HCEC 1CT (cell line): ENCODE results near the gene SNAP29.
"Not testable (repeated sequence)": the region's sequence is repeated elsewhere in the genome, so short reads cannot be mapped to it uniquely, and the experiment has no call there.

Experiments used
- DNase-seq: peaks from one replicate; pipeline ENCODE4 v3.0.0-alpha.2; 2017

The SNAP29 gene

DNA sequence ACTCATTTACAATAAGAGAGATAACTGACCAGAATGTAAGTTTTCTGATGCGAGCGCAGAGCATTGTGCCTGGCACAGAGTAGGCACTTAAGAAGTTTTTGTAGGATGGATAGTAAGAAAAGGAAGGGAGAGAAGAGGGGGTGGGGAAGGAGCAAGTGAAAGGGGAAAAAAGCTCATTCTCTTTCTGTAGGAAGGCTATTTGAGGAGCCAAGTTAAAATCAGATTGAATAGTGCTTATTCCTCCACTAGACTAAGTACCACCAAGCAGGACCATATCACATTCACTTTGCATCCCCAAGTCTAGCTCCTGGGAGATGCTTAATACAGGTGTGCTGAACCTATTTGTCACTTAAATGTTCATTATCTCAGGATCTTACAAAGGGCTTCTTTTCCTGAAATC is 44.3 kb downstream of the SNAP29 start:
- DNase-seq, result no peak

DNA sequence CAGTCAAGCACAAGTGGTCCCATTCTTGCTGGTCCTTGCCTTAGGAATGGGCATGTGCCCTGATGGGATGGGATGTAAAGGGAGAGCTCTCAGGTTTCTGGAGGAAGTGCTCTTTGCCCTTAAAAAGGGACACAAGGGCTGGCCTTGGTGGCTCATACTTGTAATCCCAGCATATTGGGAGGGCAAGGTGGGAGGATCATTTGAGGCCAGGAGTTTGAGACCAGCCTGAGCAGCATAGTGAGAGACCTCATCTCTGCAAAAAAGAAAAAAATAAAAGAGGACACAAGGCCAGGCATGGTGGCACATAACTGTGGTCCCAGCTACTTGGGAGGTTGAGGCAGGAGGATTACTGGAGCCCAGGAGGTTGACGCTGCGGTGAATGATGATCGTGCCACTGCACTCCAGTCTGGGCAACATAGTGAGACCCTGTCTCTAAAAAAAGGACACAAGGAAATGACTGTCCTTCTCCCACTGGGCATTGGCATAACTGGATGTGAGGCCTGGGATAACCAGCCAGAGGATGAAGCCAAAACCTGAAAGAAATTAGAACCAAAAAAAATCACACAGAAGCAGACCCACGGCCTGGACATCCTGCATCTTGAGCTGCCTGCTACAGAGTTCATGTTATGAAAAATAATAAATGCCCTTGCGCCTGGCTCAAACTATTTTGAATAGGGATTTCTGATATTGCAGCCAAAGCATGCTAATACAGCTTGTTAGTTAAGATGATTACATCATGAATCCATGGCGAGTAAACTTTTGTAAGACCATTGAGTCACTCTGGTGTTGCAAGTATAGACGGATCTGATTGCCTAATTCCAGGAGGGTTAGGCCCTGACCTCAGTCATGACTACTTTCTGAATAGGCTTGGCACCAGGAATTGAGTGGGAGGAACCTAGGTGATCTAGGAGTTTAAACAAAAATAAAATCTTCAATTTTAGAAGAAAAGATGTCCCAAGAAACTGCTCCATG is 45.5 kb downstream of the SNAP29 start:
- DNase-seq, result peak; percentile 99

DNA sequence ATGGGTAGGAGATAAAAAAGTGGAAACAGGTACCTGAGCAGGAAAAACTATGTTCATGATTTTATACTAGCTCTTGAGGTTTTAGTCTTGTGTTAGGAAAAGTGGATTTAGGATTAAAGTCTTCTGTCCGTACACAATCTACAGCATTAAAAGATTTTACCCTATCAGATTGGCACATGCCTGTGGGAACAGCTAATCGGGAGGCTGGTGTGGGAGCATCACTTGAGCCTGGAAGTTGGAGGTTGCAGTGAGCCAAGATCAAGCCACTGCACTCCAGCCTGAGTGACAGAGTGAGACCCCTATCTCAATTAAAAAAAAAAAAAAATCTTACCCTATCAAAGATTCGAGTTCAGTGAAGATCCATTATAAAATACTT is 46.2 kb downstream of the SNAP29 start:
- DNase-seq, result no peak

DNA sequence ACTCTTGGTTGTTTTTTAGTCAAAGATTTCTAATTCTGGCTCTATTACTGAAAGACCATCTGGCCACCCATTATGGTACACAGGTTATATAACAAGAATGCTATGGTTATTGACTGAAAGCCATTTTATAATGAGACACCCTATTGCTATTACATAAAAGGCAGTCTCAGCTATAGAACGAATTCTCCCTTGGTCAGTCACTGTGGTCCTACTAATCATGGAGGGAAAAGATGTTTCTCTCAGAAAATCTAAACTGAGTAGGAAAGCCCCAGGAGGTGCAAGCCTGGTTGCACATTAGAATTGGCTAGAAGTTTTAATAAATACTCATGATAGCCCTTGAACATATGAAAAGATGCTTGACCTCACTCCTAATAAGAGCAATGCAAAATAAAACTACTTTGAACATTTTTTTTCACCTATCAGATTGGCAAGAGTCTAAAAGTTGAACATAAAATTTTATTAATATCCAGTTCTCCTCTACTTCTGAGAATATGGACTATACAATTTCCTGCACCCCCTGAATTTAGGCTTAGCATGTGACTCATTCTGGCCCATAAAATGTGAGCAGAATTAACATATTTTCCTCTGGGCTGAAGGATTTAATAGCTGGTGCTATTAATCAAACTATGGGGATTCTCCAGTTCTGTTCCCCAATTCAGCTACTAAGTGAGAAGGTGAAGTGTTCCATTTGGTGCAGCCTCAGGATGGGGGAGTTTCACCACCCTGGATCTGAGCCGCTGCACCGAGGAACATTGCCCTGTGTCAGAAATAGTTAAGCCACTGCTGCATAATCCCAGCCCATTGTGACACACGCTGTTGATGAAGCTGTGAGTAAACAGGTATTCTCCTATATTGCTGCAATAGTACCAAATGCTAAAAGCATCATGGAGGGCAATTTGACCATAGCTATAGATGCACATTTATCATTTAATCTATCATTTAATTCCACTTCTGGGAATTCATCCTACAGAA is 46.9 kb downstream of the SNAP29 start:
- DNase-seq, result peak; percentile 53

DNA sequence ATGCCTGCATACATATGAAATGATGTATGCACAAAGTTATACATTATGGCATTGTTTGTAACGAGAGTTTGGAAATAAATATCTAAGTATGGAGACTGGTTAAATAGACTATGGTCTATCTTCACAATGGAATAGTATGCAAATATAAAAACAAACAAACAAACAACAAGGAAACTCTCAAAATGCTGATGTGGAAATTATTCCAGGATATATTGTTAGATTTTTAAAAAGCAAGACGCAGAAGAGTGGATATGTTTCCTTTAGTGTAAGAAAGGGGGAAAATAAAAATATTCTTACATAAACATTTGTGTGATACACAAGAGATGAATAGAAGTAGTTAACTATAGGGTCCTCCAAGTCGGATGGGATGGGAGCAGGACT is 47.6 kb downstream of the SNAP29 start:
- no peak for DNase-seq

DNA sequence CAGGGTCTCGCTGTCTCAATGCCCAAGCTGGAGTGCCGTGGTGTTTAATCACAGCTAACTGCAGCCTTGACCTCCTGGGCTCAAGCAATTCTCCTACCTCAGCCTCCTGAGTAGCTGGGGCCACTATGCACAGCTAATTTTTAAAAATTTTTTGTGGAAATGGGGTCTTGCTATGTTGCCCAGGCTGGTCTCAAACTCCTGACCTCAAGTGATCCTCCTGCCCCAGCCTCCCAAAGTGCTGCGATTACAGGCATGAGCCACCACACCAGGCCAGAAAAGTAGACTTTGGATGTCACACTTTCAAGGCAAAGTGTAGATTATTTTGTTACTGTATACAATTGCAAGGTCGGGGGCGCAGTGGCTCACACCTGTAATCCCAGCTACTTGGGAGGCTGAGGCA is 49.9 kb downstream of the SNAP29 start:
- not testable (repeated sequence) for DNase-seq

DNA sequence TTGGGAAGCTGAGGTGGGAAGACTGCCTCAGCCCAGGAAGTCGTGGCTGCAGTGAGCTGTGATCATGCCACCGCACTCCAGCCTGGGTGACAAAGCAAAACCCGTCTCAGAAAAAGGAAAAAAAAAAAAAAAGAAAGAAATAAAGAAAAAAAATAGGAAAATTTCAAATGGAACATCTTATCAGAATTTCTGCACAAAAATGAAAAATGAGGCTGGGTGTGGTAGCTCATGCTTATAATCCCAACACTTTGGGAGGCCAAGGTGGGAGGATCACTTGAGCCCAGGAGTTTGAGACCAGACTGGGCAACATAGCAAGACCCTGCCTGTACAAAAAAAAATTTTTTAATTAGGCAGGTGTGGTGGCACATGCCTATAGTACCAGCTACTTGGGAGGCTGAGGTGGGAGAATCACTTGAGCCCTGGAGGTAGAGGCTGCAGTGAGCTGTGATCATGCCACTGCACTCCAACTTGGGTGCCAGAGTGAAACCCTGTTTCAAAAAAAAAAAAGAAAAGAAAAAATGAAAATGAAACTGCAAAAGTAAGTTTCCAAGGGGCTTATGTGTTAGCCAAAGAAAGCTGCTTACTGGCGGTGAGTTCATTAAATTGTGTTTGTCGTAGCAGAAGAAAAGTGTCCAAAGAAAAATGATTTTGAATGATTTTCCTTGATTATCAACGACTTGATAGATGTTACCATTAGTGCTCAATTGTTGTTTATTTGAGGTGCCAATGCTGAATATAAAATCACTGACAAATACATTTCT is 50.9 kb downstream of the SNAP29 start:
- DNase-seq, result no peak

DNA sequence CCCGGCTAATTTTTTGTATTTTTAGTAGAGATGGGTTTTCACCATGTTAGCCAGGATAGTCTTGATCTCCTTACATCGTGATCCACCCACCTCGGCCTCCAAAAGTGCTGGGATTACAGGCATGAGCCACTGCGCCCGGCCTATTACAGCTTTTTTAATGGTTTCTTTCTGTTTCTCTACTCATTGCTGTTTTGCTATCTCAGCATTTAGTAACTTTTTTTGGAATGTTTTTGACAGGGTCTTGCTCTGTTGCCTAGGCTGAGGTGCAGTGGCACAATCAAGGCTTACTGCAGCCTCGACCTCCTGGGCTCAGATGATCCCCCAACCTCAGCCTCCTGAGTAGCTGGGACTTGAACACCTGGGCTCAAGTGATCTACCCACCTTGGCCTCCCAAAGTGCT is 53.7 kb downstream of the SNAP29 start:
- DNase-seq, result no peak

DNA sequence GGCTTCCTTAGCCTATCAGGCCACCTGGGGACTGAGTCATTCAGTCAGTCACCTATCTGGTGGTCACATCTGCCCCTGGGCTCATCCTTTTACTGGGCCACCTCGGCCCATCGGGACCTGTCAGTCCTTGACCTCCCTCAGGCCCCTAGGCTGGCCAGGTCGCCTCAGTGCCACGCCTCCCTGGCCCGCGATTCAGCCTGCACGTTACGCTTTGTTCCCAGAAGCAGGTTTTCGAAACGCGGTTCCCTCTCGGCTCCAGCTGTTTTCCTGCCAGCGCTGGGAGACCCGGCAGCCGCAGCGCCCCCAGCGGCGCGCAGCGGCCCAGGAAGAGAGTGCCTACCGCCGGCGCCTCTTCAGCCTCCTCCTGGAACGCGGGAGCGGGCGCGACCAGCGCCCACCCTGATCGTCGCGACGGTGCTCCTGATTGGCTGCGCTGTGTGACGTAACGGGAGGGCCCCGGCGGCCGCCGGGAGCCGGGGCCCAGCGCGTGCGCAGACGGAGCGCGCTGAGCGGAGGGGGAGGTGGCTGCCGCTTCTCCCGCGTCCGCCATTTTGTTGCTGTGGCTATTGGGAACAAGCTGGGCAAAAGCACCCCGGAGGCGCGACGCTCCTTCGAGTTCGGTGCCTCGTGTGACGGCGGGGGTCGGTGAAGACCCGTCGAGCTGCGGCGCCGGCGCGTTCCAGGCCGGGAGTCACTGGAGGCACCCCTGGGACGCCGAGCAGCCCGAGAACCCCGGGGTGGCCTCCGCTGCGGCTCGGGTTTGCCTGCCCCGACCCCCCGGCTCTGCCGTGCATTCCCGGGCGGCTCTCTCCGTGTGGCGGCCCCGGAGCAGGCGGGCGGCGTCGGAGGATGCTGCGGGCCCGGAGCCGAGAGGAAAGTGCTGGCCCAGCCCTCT is 58.4 kb downstream of the SNAP29 start, which contains the start of gene CRKL:
CRKL (plus strand) TSS at position 492 of the 895 bp plus-strand sequence. CDS start 528 bp downstream, outside the sequence.
- DNase-seq, result peak; percentile 98

DNA sequence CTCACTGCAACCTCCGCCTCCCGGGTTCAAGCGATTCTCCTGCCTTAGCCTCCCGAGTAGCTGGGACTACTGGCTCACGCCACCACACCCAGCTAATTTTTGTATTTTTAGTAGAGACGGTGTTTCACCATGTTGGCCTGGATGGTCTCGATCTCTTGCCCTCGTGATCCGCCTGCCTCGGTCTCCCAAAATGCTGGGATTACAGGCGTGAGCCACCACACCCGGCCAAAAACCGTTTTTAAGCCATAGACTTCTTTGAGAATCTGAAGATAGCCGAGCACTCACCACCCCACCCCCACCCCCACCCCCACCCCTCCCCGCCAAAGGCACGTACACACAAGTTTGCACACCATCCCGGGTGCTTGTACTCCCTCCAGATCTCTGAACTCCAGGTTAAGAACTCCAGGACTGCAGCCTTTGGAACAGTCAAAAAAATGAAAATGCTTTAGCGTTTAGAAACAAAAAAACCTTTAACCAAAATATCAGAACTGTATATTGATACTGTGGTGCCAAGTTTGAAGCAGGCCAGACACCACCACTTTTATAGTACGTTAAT is 59.9 kb downstream of the SNAP29 start:
- no peak for DNase-seq

DNA sequence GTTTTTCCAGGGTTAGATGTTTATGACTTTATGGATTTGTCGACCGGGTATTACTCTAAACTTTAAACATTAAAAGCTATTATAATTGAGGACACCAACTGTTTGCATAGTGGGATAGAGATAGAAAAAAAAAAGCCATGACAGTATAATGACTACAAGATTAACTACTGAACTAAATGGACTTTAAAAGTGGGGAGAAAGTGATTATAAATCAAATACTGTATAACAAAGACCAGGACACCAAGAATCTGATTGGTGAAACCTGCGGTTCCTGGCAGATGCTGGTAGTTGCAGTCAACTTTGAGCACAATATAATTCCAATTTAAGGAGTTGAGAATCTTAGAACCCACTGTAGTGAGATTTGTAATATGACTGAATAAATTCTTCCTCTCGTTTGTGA is 60.9 kb downstream of the SNAP29 start:
- DNase-seq, result no peak

DNA sequence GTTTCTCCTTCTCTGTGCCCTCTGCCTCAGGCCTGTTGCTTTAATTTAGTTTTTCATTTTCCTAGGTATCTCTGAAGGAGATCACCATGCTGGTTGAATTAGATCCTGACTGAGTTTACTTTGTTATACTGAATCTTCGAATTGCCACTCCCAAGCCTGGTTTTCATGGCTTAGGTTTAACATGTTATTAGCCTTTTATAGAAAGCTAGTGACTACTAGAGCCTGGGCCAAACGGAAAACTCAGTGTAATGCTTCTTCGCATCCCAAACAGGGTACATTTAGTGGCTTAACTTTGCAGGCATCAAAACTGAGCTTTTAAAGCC is 62.0 kb downstream of the SNAP29 start:
- no peak for DNase-seq

DNA sequence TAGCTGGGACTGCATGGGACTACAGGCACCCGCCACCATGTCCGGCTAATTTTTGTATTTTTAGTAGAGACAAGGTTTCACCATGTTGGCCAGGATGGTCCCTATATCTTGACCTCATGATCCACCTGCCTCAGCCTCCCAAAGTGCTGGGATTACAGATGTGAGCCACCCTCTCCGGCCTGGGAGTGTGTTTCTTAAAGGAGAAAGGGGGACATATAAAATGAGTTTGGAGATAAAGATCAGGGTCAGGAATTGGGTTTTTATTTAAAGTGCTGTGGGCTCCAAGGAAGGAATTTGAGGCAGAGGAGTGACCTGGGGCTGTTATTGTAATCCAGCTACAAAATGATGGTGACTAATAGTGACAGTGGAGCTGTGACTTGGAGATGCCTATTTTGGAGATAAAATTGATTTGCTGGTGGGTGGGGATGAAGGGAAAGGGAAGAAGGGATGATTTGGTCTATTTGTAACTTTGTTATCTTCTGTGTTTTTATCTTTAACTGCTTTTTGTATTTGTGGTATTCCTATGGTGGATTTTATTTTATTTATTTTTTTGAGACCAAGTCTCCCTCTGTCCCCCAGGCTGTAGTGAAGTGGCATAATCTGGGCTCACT is 63.4 kb downstream of the SNAP29 start:
- no peak for DNase-seq

DNA sequence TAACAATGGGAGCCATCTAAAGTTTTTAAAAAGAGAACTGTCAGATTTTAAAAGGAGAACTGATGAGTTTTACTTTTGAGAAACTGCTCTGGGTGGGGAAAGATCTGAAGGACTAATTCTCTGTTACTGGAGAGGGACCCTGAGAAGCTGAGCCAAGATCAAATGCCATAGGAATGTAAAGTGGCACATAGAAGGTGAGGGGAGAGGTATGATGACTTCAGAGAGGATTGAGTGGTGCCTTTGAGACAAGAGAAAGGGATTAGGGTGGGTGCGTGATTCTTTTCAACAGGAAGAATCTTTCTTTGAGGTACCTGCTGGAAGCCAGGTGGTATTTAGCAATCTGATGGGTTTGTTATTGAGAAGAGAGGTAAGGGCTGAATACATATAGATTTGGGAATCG is 67.4 kb downstream of the SNAP29 start:
- no peak for DNase-seq

DNA sequence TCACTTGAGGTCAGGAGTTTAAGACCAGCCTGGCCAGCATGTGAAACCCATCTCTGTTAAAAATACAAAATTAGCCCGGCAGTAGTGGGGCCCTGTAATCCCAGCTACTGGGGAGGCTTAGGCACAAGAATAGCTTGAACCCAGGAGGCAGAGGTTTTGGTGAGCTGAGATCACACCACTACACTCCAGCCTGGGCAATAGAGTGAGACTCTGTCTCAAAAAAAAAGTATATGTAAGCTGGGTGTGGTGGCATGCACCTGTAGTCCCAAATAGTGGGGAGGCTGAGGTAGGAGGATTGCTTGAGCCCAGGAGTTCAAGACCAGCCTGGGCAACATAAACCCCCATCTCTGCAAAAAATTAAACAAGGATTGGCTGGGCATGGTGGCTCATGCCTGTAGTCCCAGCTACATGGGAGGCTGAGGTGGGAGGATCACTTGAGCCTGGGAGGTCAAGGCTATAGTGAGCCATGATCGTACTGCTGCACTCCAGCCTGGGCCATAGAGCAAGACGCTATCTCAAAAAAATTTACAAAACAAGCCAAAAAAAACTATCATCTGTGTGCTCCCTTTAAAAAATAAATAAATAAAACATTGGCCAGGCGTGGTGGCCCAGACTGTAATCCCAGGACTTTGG is 69.2 kb downstream of the SNAP29 start:
- DNase-seq, result no peak

DNA sequence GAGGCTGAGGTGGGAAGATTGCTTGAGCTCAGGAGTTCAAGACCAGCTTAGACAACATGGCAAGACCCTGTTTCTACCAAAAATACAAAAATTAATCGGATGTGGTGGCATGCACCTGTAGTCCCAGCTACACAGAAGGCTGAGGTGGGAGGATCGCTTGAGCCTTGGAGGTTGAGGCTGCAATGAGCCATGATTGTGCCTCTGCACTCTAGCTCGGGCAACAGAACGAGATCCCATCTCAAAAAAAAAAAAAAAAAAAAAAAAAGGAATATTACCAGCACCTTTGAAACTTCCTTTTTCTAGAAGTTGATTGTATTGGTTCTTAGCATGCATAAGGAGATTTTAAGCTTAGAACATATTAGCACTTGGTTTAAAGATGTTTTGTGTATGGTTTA is 69.8 kb downstream of the SNAP29 start:
- no peak for DNase-seq

DNA sequence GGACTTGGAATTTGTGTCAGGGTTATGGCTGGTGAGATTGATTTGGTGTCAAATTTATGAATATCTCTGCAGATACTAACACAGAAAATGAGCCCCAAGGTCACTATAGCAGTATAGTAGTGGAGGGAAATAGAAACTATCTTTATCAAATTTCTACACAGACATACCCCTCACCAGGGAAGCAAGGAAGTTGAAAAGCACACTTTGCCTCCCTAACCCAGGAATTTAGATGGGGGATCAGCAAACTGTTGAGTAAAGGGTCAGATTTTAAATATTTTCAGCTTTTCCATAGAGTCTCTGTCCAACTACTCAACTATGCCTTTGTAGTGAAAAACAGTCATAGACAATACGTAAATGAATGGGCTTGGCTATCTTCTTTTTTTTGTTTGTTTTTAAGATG is 71.2 kb downstream of the SNAP29 start:
- DNase-seq, result no peak

DNA sequence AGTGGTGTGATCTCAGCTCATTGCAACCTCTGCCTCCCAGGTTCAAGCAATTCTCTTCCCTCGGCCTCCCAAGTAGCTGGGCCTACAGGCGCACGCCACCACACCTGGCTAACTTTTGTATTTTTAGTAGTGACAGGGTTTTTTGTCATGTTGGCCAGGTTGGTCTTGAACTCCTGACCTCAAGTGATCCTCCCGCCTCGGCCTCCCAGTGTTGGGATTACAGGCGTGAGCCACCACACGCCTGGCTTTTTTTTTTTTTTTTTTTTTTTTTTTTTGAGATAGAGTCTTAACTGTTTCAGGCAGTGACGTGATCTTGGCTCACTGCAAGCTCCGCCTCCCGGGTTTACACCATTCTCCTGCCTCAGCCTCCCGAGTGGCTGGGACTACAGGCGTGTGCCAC is 71.6 kb downstream of the SNAP29 start:
- not testable (repeated sequence) for DNase-seq

DNA sequence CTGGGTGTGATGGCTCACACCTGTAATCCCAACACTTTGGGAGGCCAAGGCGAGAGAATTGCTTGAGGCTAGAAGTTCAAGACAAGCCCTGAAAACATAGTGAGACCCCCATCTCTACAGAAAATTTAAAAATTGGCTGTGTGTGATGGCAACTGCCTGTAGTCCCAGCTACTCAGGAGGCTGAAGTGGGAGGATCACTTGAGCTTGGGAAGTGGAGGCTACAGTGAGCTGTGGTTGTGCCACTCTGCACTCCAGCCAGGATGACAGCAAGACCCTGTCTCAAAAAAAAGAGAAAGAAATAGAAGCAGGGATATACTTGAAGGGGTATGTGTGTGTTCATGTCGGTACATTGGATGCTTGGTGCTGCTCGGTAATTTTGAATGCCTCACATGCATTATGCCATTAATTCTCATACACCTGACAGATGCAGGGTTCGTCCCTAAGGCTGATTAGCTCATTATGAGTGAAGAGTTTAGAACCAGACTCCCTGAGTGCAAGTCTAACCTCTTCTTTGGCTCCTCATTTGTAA is 72.4 kb downstream of the SNAP29 start:
- no peak for DNase-seq

DNA sequence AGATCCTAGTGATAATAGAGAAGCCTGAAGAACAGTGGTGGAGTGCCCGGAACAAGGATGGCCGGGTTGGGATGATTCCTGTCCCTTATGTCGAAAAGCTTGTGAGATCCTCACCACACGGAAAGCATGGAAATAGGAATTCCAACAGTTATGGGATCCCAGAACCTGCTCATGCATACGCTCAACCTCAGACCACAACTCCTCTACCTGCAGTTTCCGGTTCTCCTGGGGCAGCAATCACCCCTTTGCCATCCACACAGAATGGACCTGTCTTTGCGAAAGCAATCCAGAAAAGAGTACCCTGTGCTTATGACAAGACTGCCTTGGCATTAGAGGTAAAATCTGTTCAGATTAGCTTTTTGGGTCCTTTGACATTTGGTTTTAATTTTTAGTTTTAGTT is 75.1 kb downstream of the SNAP29 start:
- DNase-seq, result no peak
